HepG2 (cell line): Measurements from ENCODE around the gene ANKDD1A. TPM values are rescaled to one million over a fixed set of nuclear protein-coding genes. Genes with fewer than 3 reads are reported as not detected.

Experiments used
- ATAC-seq: fragments of 200-7000 bp; cut with Tn5 transposase; 3 replicates; pipeline ENCODE4 v1.9.1; 2020; ENCODE audit warnings: mild to moderate bottlenecking, moderate library complexity
- BruUV-seq: library from RNA; stranded (reverse); fragments of 400-500 nt; replicated peaks from 2 replicates; lab custom pipeline; 2021; lab: Mats Ljungman, UMichigan
- CTCF ChIA-PET: fragments of 300-600 bp; formaldehyde crosslinking; extraction: SDS; loops from one replicate; lab custom pipeline; 2021; ENCODE audit warnings: low total read pairs, inconsistent platforms, low intra/inter-chr PET ratio; lab: Yijun Ruan, JAX
- POLR2A ChIA-PET: fragments of 350-600 bp; sonication (Branson Sonifier 250); formaldehyde crosslinking; loops from one replicate; lab custom pipeline; 2020; ENCODE audit warnings: antibody characterized with exemption, inconsistent platforms; lab: Yijun Ruan, JAX
- DNase-seq: peaks from one replicate; pipeline ENCODE4 v3.0.0-alpha.2; 2015; ENCODE audit warnings: low spot score
- FAIRE-seq: peaks from 3 replicates; lab custom pipeline; 2011; peaks lifted over from hg19 to GRCh38; lab: Jason Lieb, UNC
- H2AFZ ChIP-seq: one replicate; pipeline ENCODE4 v1.6.1; 2011; ENCODE audit warnings: low read length, inconsistent platforms
- H3K27ac ChIP-seq: fragments of 300-600 bp; 3 replicates; pipeline ENCODE4 v1.8.0; 2011; ENCODE audit warnings: mixed run types, mild to moderate bottlenecking, mixed read lengths, low read length, inconsistent platforms; ENCODE audit not compliant: insufficient read depth; ENCODE audit errors: extremely low read length
- H3K27me3 ChIP-seq, 2 experiments: fragments of 200-600 bp in 1 of 2; 2 replicates in 1 of 2; 3 replicates in 1 of 2; pipeline versions ENCODE4 v1.6.0 to v1.8.0; 2011; ENCODE audit warnings: low read length in 2 of 2, mild to moderate bottlenecking in 2 of 2, moderate library complexity in 2 of 2, inconsistent platforms in 1 of 2; ENCODE audit not compliant: insufficient read depth in 2 of 2, control insufficient read depth in 1 of 2
- H3K36me3 ChIP-seq, 2 experiments: fragments of 200-600 bp in 1 of 2; replicated peaks in 1 of 2; 2 replicates in 1 of 2; 3 replicates in 1 of 2; pipeline versions ENCODE4 v1.5.1 to v1.8.0; 2011; ENCODE audit warnings: low read length in 2 of 2, inconsistent platforms in 1 of 2; ENCODE audit not compliant: insufficient read depth in 2 of 2, control insufficient read depth in 1 of 2
- H3K4me1 ChIP-seq: 2 replicates; pipeline ENCODE4 v1.5.1; 2012; ENCODE audit warnings: low read length, inconsistent platforms; ENCODE audit not compliant: insufficient read depth
- H3K4me2 ChIP-seq: 2 replicates; pipeline ENCODE4 v1.6.0; 2011; ENCODE audit warnings: low read depth, low read length, inconsistent platforms
- H3K4me3 ChIP-seq, 3 experiments: fragments of 200-600 bp in 1 of 3; sonication (generic), shearing (Covaris generic) in 1 of 3; replicated peaks in 1 of 3; 2 replicates each; pipeline ENCODE4 v1.5.1; 2011 to 2016; ENCODE audit warnings: low read length in 3 of 3, inconsistent platforms in 2 of 3, low read depth in 2 of 3, mild to moderate bottlenecking in 2 of 3, control low read depth in 1 of 3, mixed read lengths in 1 of 3; ENCODE audit not compliant: insufficient read depth in 1 of 3
- H3K79me2 ChIP-seq: one replicate; pipeline ENCODE4 v1.6.1; 2011; ENCODE audit warnings: low read length, inconsistent platforms; ENCODE audit not compliant: insufficient read depth
- H3K9ac ChIP-seq: 2 replicates; pipeline ENCODE4 v1.6.0; 2011; ENCODE audit warnings: mild to moderate bottlenecking, low read depth, low read length, inconsistent platforms; ENCODE audit not compliant: insufficient read depth
- H3K9me3 ChIP-seq: 2 replicates; pipeline ENCODE4 v1.5.1; 2012; ENCODE audit warnings: mild to moderate bottlenecking, low read length
- H4K20me1 ChIP-seq: 2 replicates; pipeline ENCODE4 v1.6.0; 2011; ENCODE audit warnings: inconsistent platforms, mild to moderate bottlenecking, low read length, moderate library complexity; ENCODE audit not compliant: insufficient read depth
- ELF3 ChIP-seq: IDR thresholded peaks from 2 replicates; pipeline ENCODE4 v1.6.1; 2016; ENCODE audit warnings: missing genetic modification reagents, missing compliant biosample characterization
- KLF6 ChIP-seq: IDR thresholded peaks from 2 replicates; pipeline ENCODE4 v1.8.0; 2016; ENCODE audit warnings: missing biosample characterization, missing genetic modification reagents
- MBD4 ChIP-seq: IDR thresholded peaks from 2 replicates; pipeline ENCODE4 v1.6.1; 2012; ENCODE audit warnings: low read length, inconsistent platforms, borderline replicate concordance
- NFYC ChIP-seq: IDR thresholded peaks from 2 replicates; pipeline ENCODE4 v1.6.1; 2016; ENCODE audit warnings: missing genetic modification reagents, missing compliant biosample characterization
- PPARG ChIP-seq: conservative IDR thresholded peaks from 2 replicates; pipeline ENCODE4 v1.6.1; 2016; ENCODE audit warnings: missing biosample characterization, missing genetic modification reagents
- SPEN ChIP-seq: sonication (generic); formaldehyde crosslinking; IDR thresholded peaks from 2 replicates; pipeline ENCODE4 v1.5.1; 2020; ENCODE audit warnings: low read depth, mild to moderate bottlenecking, missing genetic modification reagents
- SRY ChIP-seq: sonication (generic); formaldehyde crosslinking; IDR thresholded peaks from 2 replicates; pipeline ENCODE4 v1.8.0; 2022; ENCODE audit warnings: mild to moderate bottlenecking, missing genetic modification reagents
- STAG1 ChIP-seq: sonication (generic); formaldehyde crosslinking; IDR thresholded peaks from 2 replicates; pipeline ENCODE4 v1.4.0; 2020; ENCODE audit warnings: missing genetic modification reagents
- TBX2 ChIP-seq: sonication (generic); formaldehyde crosslinking; IDR thresholded peaks from 2 replicates; pipeline ENCODE4 v1.5.0; 2020; ENCODE audit warnings: missing genetic modification reagents, mild to moderate bottlenecking, borderline replicate concordance
- ZNF160 ChIP-seq: sonication (generic); formaldehyde crosslinking; IDR thresholded peaks from 2 replicates; pipeline ENCODE4 v1.8.0; 2022; ENCODE audit warnings: mild to moderate bottlenecking, inconsistent platforms, missing genetic modification reagents
- ZNF331 ChIP-seq: sonication (generic); formaldehyde crosslinking; IDR thresholded peaks from 2 replicates; pipeline ENCODE4 v1.4.0; 2020; ENCODE audit warnings: missing genetic modification reagents
- ZNF550 ChIP-seq: sonication (generic); formaldehyde crosslinking; IDR thresholded peaks from 2 replicates; pipeline ENCODE4 v1.4.0; 2020; ENCODE audit warnings: mild to moderate bottlenecking, missing genetic modification reagents, borderline replicate concordance
- ZNF775 ChIP-seq: sonication (generic); formaldehyde crosslinking; IDR thresholded peaks from 2 replicates; pipeline ENCODE4 v1.4.0; 2020; ENCODE audit warnings: missing genetic modification reagents, mild to moderate bottlenecking, moderate library complexity, borderline replicate concordance
- WGBS: methylation state at CpG from one replicate; pipeline ENCODE4 v1.1.6; 2017; ENCODE audit warnings: low lambda C conversion rate; 5-methylcytosine and 5-hydroxymethylcytosine counted together
- in situ Hi-C: cut with HindIII; loops from 2 replicates; pipeline ENCODE4 v1.10.0; 2017; ENCODE audit warnings: low pct_unique_long_range_greater_than_20kb; ENCODE audit not compliant: extremely low pct_ligation_motif_present
- intact Hi-C: fragments of 100-400 bp; cut with micrococcal nuclease; formaldehyde crosslinking; loops from one replicate; pipeline ENCODE4 v1.10.0; 2022; ENCODE audit not compliant: unreplicated experiment
- polyA plus RNA-seq, 8 experiments: library from polyadenylated mRNA; depleted of rRNA in 3 of 8; stranded (reverse) in 7 of 8; unstranded in 1 of 8; fragments of >200 nt; fragmentation: Illumina TruSeq in 4 of 8; extraction: Trizol in 4 of 8; gene quantifications; 2 replicates each; pipeline versions ENCODE4 v1.2.1 to v1.2.3, GENCODE V29; 2011 to 2016; ENCODE audit warnings: low read depth in 4 of 8, missing spikeins in 1 of 8, mixed read lengths in 1 of 8; ENCODE audit not compliant: insufficient read depth in 1 of 8
- total RNA-seq, 5 experiments: library from RNA; depleted of rRNA; stranded (reverse); fragments of >200 nt; fragmentation: Illumina TruSeq; extraction: Trizol; gene quantifications; 2 replicates each; pipeline ENCODE4 v1.2.3, GENCODE V29; 2016; ENCODE audit warnings: low read depth in 1 of 5
- TF ChIP-seq, protein P1 (sequence below): sonication (generic); formaldehyde crosslinking; IDR thresholded peaks from 2 replicates; pipeline ENCODE4 v1.4.0; 2020; ENCODE audit warnings: missing genetic modification reagents, mild to moderate bottlenecking, borderline replicate concordance
- TF ChIP-seq, protein P2 (sequence below): sonication (generic); formaldehyde crosslinking; IDR thresholded peaks from 2 replicates; pipeline ENCODE4 v1.4.0; 2020; ENCODE audit warnings: missing genetic modification reagents
- TF ChIP-seq, protein P3 (sequence below): sonication (generic); formaldehyde crosslinking; IDR thresholded peaks from 2 replicates; pipeline ENCODE4 v1.5.0; 2020; ENCODE audit warnings: missing genetic modification reagents
- TF ChIP-seq, protein P4 (sequence below): conservative IDR thresholded peaks from 2 replicates; pipeline ENCODE4 v1.6.1; 2018; ENCODE audit warnings: missing genetic modification reagents

The ANKDD1A gene
- total and polyA plus RNA-seq, 2 of the 13 experiments (the other 11 are each of a cell fraction or from before 2014, with no cell fraction given), result 0.11 to 0.48 TPM

DNA sequence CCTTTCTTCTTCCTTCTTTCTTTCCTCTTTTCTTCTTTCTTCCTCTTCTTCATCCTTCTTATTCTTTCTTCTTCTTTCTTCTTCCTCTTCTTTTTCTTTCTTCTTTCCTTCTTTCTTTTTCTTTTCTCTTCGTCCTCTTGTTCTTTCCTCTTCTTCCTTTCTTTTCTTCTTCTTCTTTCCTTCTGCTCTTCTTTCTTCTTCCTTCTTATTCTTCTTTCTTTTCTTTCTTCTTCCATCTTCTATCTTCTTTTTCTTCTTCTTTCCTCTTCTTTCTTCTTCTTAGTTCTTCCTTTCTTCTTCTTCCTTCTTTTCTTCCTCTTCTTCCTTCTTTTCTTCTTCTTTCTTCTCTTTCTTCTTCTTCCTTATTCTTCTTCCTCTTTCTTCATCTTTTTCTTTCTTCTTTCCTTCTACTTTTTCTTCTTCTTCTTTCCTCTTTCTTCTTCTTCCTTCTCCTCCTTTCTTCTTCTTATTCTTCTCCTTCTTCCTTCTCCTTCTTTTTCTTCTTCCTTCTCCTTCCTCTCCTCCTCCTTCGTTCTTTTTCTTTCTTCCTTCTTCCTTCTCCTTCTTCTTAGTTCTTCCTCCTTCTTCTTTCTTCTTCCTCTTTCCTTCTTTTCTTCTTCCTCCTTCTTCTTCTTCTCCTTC, 40.2 kb downstream of the ANKDD1A start:
- BruUV-seq, result no TSS peak
- WGBS, result 95% methylated on average over 2 of the region's 2 CpGs
- TF ChIP-seq ZNF775 (CRISPR knock-in tag) (no peak), ZNF160 (CRISPR knock-in tag) (no peak), STAG1 (CRISPR knock-in tag) (no peak), ZNF331 (CRISPR knock-in tag) (no peak), KLF6 (CRISPR knock-in tag) (no peak), MBD4 (no peak), PPARG (no peak), NFYC (CRISPR knock-in tag) (no peak), SRY (CRISPR knock-in tag) (no peak), ZNF550 (CRISPR knock-in tag) (no peak), SPEN (CRISPR knock-in tag) (no peak), TBX2 (no peak), ELF3 (CRISPR knock-in tag) (no peak)
- TF ChIP-seq, protein P1, sequence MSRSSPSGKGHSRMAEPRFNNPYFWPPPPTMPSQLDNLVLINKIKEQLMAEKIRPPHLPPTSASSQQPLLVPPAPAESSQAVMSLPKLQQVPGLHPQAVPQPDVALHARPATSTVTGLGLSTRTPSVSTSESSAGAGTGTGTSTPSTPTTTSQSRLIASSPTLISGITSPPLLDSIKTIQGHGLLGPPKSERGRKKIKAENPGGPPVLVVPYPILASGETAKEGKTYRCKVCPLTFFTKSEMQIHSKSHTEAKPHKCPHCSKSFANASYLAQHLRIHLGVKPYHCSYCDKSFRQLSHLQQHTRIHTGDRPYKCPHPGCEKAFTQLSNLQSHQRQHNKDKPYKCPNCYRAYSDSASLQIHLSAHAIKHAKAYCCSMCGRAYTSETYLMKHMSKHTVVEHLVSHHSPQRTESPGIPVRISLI (CRISPR knock-in tag), result no peak
- TF ChIP-seq, protein P2, sequence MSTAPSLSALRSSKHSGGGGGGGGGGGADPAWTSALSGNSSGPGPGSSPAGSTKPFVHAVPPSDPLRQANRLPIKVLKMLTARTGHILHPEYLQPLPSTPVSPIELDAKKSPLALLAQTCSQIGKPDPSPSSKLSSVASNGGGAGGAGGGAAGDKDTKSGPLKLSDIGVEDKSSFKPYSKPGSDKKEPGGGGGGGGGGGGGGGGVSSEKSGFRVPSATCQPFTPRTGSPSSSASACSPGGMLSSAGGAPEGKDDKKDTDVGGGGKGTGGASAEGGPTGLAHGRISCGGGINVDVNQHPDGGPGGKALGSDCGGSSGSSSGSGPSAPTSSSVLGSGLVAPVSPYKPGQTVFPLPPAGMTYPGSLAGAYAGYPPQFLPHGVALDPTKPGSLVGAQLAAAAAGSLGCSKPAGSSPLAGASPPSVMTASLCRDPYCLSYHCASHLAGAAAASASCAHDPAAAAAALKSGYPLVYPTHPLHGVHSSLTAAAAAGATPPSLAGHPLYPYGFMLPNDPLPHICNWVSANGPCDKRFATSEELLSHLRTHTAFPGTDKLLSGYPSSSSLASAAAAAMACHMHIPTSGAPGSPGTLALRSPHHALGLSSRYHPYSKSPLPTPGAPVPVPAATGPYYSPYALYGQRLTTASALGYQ (CRISPR knock-in tag), result no peak
- TF ChIP-seq, protein P3, sequence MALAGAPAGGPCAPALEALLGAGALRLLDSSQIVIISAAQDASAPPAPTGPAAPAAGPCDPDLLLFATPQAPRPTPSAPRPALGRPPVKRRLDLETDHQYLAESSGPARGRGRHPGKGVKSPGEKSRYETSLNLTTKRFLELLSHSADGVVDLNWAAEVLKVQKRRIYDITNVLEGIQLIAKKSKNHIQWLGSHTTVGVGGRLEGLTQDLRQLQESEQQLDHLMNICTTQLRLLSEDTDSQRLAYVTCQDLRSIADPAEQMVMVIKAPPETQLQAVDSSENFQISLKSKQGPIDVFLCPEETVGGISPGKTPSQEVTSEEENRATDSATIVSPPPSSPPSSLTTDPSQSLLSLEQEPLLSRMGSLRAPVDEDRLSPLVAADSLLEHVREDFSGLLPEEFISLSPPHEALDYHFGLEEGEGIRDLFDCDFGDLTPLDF (CRISPR knock-in tag), result no peak
- TF ChIP-seq, protein P4, sequence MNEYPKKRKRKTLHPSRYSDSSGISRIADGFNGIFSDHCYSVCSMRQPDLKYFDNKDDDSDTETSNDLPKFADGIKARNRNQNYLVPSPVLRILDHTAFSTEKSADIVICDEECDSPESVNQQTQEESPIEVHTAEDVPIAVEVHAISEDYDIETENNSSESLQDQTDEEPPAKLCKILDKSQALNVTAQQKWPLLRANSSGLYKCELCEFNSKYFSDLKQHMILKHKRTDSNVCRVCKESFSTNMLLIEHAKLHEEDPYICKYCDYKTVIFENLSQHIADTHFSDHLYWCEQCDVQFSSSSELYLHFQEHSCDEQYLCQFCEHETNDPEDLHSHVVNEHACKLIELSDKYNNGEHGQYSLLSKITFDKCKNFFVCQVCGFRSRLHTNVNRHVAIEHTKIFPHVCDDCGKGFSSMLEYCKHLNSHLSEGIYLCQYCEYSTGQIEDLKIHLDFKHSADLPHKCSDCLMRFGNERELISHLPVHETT, result no peak

More for the DNA sequence above, 40.2 kb downstream of the ANKDD1A start:
- CTCF ChIA-PET, result no interaction called here
- Histone ChIP-seq H3K4me2 (no peak overlapping the region), H3K27me3 (no peaks in the 10 kb centered on the region), H3K27ac (no peak overlapping the region), H3K36me3 (peaks cover 2 to 3% of the 10 kb centered on the region in 2 experiments; a peak in 2 of 5 replicates), H3K4me1 (0 out of 2 replicates have a peak, but pooled peaks cover 7% of the 10 kb centered on the region), H3K9me3 (no peaks in the 10 kb centered on the region), H2AFZ (no peak overlapping the region), H3K79me2 (no peaks in the 10 kb centered on the region), H4K20me1 (no peaks in the 10 kb centered on the region), H3K9ac (no peak overlapping the region), H3K4me3 (no peak overlapping the region)
- DNase-seq (no peak), ATAC-seq (no peak), FAIRE-seq (no peak)
- POLR2A ChIA-PET, result no interaction called here
- intact Hi-C loops, result no loop called here
- in situ Hi-C loops, result no loop called here
